ENCODE data around the gene CHI3L1.

The CHI3L1 gene

DNA sequence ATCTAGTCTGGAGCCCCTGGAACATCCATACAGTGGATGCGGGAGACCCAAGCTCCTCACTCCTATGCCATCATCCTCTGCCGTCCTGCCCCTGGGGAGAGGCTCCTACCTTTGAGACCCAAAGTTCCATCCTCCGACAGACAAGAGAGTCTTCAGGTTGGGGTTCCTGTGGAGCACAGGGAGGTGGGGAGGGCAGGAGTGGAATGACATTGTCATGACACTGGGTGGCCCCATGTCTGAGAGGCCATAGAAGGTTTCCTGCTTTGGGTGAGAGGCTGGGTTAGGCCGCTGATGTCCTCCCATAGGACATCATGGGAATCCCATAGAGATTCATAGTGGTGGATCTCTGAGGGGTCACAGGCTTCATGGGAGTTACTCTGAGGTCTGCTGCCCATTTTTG lies 2.0 kb downstream of the CHI3L1 start:
- TF ChIP-seq FOXM1 (IDR thresholded peaks at IDR 0.05; ENCODE audit: borderline replicate concordance, low read depth) = no peak
- TF ChIP-seq CREB1 (IDR thresholded peaks at IDR 0.05; ENCODE audit: low read depth) = no peak
- TF ChIP-seq NFIC (IDR thresholded peaks at IDR 0.05) = no peak
- TF ChIP-seq, protein P1, sequence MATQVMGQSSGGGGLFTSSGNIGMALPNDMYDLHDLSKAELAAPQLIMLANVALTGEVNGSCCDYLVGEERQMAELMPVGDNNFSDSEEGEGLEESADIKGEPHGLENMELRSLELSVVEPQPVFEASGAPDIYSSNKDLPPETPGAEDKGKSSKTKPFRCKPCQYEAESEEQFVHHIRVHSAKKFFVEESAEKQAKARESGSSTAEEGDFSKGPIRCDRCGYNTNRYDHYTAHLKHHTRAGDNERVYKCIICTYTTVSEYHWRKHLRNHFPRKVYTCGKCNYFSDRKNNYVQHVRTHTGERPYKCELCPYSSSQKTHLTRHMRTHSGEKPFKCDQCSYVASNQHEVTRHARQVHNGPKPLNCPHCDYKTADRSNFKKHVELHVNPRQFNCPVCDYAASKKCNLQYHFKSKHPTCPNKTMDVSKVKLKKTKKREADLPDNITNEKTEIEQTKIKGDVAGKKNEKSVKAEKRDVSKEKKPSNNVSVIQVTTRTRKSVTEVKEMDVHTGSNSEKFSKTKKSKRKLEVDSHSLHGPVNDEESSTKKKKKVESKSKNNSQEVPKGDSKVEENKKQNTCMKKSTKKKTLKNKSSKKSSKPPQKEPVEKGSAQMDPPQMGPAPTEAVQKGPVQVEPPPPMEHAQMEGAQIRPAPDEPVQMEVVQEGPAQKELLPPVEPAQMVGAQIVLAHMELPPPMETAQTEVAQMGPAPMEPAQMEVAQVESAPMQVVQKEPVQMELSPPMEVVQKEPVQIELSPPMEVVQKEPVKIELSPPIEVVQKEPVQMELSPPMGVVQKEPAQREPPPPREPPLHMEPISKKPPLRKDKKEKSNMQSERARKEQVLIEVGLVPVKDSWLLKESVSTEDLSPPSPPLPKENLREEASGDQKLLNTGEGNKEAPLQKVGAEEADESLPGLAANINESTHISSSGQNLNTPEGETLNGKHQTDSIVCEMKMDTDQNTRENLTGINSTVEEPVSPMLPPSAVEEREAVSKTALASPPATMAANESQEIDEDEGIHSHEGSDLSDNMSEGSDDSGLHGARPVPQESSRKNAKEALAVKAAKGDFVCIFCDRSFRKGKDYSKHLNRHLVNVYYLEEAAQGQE (IDR thresholded peaks at IDR 0.05; ENCODE audit: low read depth) = no peak
- no peak for TF ChIP-seq ZBTB7A (IDR thresholded peaks at IDR 0.05; ENCODE audit: low read depth)
- TF ChIP-seq EP300 (IDR thresholded peaks at IDR 0.05; ENCODE audit: borderline replicate concordance) = no peak
- no peak for TF ChIP-seq TEAD4 (IDR thresholded peaks at IDR 0.05)
- TF ChIP-seq RAD21 (IDR thresholded peaks at IDR 0.05; ENCODE audit: low read depth) = no peak
- TF ChIP-seq MAX (IDR thresholded peaks at IDR 0.05) = no peak

GRCh38 chr1:203183828-203184227 lies 2.7 kb downstream of the CHI3L1 start:
- TF ChIP-seq RAD21 (IDR thresholded peaks at IDR 0.05; ENCODE audit: low read depth) = no peak
- no peak for TF ChIP-seq FOXM1 (IDR thresholded peaks at IDR 0.05; ENCODE audit: borderline replicate concordance, low read depth)
- no peak for TF ChIP-seq TAF1 (IDR thresholded peaks at IDR 0.05; ENCODE audit: low read depth)
- no peak for TF ChIP-seq TCF12 (IDR thresholded peaks at IDR 0.05; ENCODE audit: low read depth)
- no peak for TF ChIP-seq EGR1 (IDR thresholded peaks at IDR 0.05)
- no peak for TF ChIP-seq ZBTB7A (IDR thresholded peaks at IDR 0.05; ENCODE audit: low read depth)
- no peak for TF ChIP-seq EP300 (IDR thresholded peaks at IDR 0.05; ENCODE audit: borderline replicate concordance)
- no peak for TF ChIP-seq CEBPB (IDR thresholded peaks at IDR 0.05)
- TF ChIP-seq YY1 (IDR thresholded peaks at IDR 0.05; ENCODE audit: low read depth) = no peak
- no peak for TF ChIP-seq MAX (IDR thresholded peaks at IDR 0.05)
- TF ChIP-seq TEAD4 (IDR thresholded peaks at IDR 0.05) = no peak
- TF ChIP-seq, protein P1 (IDR thresholded peaks at IDR 0.05; ENCODE audit: low read depth) = no peak
- TF ChIP-seq NFIC (IDR thresholded peaks at IDR 0.05) = no peak
- TF ChIP-seq CREB1 (IDR thresholded peaks at IDR 0.05; ENCODE audit: low read depth) = no peak
- TF ChIP-seq USF1 (IDR thresholded peaks at IDR 0.05) = no peak

DNA sequence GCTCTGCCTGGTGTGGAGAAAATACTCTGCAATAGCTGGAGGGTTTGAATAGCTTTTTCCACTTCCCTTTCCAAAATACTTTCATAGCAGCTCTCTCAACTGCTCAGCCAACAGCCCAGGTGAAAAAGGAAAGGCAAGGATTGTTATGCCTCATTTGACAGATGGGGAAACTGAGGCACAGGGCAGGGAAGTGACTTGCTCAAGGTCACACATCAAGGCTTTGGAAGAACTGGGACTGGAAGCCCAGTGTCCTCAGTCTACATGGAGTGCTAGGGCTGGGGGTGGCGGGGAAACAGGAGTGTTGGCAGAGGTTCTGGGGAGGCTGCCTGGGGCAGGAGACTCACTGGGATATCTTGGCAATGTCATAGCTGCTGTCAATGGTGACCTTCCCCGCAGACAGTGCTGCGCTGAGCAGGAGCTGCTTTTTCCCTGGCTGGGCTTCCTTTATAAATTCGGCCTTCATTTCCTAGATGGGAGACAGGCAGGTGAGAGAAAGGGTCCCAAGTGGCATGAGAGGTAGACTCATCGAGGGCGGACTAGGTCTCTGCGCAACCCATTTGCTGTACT lies 4.0 kb downstream of the CHI3L1 start:
- TF ChIP-seq TEAD4 (IDR thresholded peaks at IDR 0.05) = no peak
- TF ChIP-seq YY1 (IDR thresholded peaks at IDR 0.05; ENCODE audit: low read depth) = no peak
- TF ChIP-seq CEBPB (IDR thresholded peaks at IDR 0.05) = no peak
- TF ChIP-seq TCF12 (IDR thresholded peaks at IDR 0.05; ENCODE audit: low read depth) = no peak
- no peak for TF ChIP-seq ZBTB7A (IDR thresholded peaks at IDR 0.05; ENCODE audit: low read depth)
- no peak for TF ChIP-seq RAD21 (IDR thresholded peaks at IDR 0.05; ENCODE audit: low read depth)
- TF ChIP-seq TAF1 (IDR thresholded peaks at IDR 0.05; ENCODE audit: low read depth) = no peak
- TF ChIP-seq MAX (IDR thresholded peaks at IDR 0.05) = no peak
- TF ChIP-seq EP300 (IDR thresholded peaks at IDR 0.05; ENCODE audit: borderline replicate concordance) = no peak
- TF ChIP-seq, protein P1 (IDR thresholded peaks at IDR 0.05; ENCODE audit: low read depth) = no peak
- no peak for TF ChIP-seq USF1 (IDR thresholded peaks at IDR 0.05)
- TF ChIP-seq CREB1 (IDR thresholded peaks at IDR 0.05; ENCODE audit: low read depth) = no peak
- TF ChIP-seq EGR1 (IDR thresholded peaks at IDR 0.05) = no peak
- TF ChIP-seq NFIC (IDR thresholded peaks at IDR 0.05) = no peak
- no peak for TF ChIP-seq FOXM1 (IDR thresholded peaks at IDR 0.05; ENCODE audit: borderline replicate concordance, low read depth)
